HL-60 (cell line): ENCODE measurements around the gene BFSP2.

Experiments
- DNase-seq, 2 experiments: peaks; one replicate each; pipeline ENCODE4 v3.0.0-alpha.2; 2010 to 2020; ENCODE audit warnings: low read depth in 1 of 2, low spot score in 1 of 2
- H3K27ac ChIP-seq: fragments of 250-450 bp; sonication (Bioruptor Pico); replicated peaks from 2 replicates; pipeline ENCODE4 v1.5.1; 2020; ENCODE audit warnings: mild to moderate bottlenecking, moderate library complexity
- H3K27me3 ChIP-seq: fragments of 250-450 bp; sonication (Bioruptor Pico); 2 replicates; pipeline ENCODE4 v1.5.1; 2021; ENCODE audit warnings: mild to moderate bottlenecking, moderate library complexity; ENCODE audit not compliant: insufficient read depth, poor library complexity, severe bottlenecking
- H3K4me3 ChIP-seq: replicated peaks from 2 replicates; pipeline ENCODE4 v1.5.1; 2011; ENCODE audit warnings: mild to moderate bottlenecking, control low read depth, low read length; ENCODE audit not compliant: insufficient read depth
- GABPA ChIP-seq: IDR thresholded peaks from 2 replicates; pipeline ENCODE4 v1.6.1; 2012; ENCODE audit warnings: low read depth
- POLR2AphosphoS5 ChIP-seq: IDR thresholded peaks from 2 replicates; pipeline ENCODE4 v1.6.1; 2012; ENCODE audit warnings: low read depth
- SPI1 ChIP-seq: IDR thresholded peaks from 2 replicates; pipeline ENCODE4 v1.6.1; 2012; ENCODE audit warnings: low read depth, mild to moderate bottlenecking, borderline replicate concordance
- TF ChIP-seq, protein P1 (sequence below): IDR thresholded peaks from one replicate; pipeline ENCODE4 v1.5.1; 2011; ENCODE audit warnings: low read length, control low read depth, inconsistent platforms; ENCODE audit not compliant: insufficient read depth
- TF ChIP-seq, protein P2 (sequence below): IDR thresholded peaks from 2 replicates; pipeline ENCODE4 v1.6.1; 2012; ENCODE audit warnings: low read depth; ENCODE audit not compliant: insufficient replicate concordance

BFSP2 gene

DNA sequence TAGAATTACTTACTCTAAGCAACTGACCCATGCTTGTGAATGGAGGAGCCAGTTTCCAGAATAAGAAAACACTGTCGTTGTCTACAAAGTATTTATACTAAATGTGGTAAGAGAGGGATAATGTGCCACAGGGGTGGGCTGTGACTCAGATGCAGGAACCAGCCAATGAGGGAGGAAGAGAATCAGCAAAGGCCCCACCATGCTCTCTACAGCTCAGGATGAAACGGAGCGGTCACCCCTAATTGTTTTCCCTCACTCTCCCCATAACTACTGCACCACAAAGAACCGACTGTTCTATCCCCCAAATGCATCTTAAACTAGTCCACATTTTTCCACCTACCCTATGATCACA lies 44.5 kb downstream of the BFSP2 start:
- Histone ChIP-seq H3K27me3 (no peaks in the 10 kb centered on the region), H3K27ac (no peak overlapping the region), H3K4me3 (no peak overlapping the region)
- TF ChIP-seq, protein P1, sequence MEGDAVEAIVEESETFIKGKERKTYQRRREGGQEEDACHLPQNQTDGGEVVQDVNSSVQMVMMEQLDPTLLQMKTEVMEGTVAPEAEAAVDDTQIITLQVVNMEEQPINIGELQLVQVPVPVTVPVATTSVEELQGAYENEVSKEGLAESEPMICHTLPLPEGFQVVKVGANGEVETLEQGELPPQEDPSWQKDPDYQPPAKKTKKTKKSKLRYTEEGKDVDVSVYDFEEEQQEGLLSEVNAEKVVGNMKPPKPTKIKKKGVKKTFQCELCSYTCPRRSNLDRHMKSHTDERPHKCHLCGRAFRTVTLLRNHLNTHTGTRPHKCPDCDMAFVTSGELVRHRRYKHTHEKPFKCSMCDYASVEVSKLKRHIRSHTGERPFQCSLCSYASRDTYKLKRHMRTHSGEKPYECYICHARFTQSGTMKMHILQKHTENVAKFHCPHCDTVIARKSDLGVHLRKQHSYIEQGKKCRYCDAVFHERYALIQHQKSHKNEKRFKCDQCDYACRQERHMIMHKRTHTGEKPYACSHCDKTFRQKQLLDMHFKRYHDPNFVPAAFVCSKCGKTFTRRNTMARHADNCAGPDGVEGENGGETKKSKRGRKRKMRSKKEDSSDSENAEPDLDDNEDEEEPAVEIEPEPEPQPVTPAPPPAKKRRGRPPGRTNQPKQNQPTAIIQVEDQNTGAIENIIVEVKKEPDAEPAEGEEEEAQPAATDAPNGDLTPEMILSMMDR = no peak
- no peak for DNase-seq

DNA sequence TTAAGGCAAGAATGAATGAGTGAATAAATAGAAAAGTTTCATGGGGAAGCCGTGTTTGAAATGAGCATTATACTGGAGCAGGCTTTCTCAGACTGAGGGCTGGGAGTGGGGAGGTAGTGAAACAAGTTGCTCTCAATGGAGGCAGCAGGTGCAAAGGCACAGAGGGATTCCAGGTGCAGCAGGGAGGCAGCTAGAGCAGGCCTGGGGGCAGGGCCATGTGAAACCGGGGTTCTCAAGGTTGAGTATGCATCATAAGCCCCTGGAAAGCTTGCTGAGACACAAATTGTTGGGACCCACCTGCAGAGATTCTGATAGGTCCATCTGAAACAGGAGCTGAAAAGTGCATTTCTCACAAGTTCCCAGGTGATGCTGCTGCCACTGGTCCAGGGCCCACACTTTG lies 45.3 kb downstream of the BFSP2 start:
- DNase-seq = no peak

GRCh38 chr3:133447750-133448477 lies 48.1 kb downstream of the BFSP2 start:
- Histone ChIP-seq H3K27ac (no peak overlapping the region), H3K27me3 (no peaks in the 10 kb centered on the region), H3K4me3 (no peak overlapping the region)
- no peak for DNase-seq
- TF ChIP-seq GABPA (no peak), POLR2AphosphoS5 (no peak), SPI1 (no peak)
- TF ChIP-seq, protein P1 = no peak
- TF ChIP-seq, protein P2, sequence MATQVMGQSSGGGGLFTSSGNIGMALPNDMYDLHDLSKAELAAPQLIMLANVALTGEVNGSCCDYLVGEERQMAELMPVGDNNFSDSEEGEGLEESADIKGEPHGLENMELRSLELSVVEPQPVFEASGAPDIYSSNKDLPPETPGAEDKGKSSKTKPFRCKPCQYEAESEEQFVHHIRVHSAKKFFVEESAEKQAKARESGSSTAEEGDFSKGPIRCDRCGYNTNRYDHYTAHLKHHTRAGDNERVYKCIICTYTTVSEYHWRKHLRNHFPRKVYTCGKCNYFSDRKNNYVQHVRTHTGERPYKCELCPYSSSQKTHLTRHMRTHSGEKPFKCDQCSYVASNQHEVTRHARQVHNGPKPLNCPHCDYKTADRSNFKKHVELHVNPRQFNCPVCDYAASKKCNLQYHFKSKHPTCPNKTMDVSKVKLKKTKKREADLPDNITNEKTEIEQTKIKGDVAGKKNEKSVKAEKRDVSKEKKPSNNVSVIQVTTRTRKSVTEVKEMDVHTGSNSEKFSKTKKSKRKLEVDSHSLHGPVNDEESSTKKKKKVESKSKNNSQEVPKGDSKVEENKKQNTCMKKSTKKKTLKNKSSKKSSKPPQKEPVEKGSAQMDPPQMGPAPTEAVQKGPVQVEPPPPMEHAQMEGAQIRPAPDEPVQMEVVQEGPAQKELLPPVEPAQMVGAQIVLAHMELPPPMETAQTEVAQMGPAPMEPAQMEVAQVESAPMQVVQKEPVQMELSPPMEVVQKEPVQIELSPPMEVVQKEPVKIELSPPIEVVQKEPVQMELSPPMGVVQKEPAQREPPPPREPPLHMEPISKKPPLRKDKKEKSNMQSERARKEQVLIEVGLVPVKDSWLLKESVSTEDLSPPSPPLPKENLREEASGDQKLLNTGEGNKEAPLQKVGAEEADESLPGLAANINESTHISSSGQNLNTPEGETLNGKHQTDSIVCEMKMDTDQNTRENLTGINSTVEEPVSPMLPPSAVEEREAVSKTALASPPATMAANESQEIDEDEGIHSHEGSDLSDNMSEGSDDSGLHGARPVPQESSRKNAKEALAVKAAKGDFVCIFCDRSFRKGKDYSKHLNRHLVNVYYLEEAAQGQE = no peak

More for the DNA sequence above, 45.3 kb downstream of the BFSP2 start:
- Histone ChIP-seq H3K27me3 (no peaks in the 10 kb centered on the region), H3K4me3 (no peak overlapping the region), H3K27ac (no peak overlapping the region)
- TF ChIP-seq, protein P2 = no peak
- TF ChIP-seq, protein P1 = no peak
- TF ChIP-seq SPI1 = no peak

DNA sequence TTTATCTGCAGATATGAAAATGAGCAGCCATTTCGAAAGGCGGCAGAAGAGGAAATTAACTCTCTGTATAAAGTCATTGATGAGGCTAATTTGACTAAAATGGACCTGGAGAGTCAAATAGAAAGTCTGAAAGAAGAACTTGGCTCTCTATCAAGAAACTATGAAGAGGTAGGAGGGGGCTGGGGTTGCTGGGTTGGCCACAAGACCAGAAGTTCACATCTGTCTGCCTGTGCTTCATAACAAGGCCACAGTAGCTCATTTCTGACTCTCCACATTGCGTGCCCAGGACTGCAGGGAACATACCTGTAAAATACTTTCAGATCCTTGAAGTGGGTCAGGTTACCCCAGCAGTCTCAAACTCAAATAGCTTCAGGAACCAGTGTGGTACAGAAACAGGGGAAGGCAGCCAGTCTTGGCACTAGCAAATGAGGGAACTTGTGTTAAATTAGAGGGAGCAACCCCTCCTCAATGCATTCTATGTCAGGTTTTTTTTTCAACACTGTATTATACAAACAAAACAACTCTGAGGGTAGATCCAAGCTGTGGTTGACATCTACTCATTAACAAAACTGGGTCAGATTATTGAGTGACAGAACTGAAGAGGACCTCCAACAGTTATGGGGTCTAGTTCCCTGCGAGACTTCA lies 48.7 kb downstream of the BFSP2 start:
- Histone ChIP-seq H3K27ac (no peak overlapping the region), H3K27me3 (no peaks in the 10 kb centered on the region), H3K4me3 (no peak overlapping the region)
- TF ChIP-seq, protein P1 = no peak
- TF ChIP-seq, protein P2 = no peak
- TF ChIP-seq POLR2AphosphoS5 (no peak), SPI1 (no peak), GABPA (no peak)
- no peak for DNase-seq
